ENCODE results near the gene DPM2.

DNA sequence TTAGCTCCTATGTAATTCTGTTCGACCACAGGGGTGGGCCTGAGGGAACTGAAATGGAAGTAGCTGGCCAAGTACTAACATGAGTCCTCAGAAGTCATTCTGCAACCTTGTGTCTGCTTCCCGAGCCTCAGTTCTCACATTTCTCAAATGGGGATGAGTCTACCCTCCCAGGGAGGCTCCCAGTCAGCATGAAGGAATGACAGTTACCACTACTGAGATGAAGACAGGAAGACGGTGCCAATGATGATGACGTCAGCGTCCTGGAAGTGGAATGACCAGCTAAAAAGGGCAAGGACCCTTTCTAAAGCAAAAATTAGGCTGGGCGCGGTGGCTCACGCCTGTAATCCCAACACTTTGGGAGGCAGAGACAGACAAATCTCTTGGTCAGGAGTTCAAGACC, 13.9 kb downstream of the DPM2 start:
- TF ChIP-seq POLR2A (IDR thresholded peaks at IDR 0.05) (no peak), EP300 (IDR thresholded peaks at IDR 0.05) (no peak)
- TF ChIP-seq, protein P1, sequence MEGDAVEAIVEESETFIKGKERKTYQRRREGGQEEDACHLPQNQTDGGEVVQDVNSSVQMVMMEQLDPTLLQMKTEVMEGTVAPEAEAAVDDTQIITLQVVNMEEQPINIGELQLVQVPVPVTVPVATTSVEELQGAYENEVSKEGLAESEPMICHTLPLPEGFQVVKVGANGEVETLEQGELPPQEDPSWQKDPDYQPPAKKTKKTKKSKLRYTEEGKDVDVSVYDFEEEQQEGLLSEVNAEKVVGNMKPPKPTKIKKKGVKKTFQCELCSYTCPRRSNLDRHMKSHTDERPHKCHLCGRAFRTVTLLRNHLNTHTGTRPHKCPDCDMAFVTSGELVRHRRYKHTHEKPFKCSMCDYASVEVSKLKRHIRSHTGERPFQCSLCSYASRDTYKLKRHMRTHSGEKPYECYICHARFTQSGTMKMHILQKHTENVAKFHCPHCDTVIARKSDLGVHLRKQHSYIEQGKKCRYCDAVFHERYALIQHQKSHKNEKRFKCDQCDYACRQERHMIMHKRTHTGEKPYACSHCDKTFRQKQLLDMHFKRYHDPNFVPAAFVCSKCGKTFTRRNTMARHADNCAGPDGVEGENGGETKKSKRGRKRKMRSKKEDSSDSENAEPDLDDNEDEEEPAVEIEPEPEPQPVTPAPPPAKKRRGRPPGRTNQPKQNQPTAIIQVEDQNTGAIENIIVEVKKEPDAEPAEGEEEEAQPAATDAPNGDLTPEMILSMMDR (IDR thresholded peaks at IDR 0.05): no peak
